Stimulated activated CD4-positive, alpha-beta T cell treated with anti-CD3 and anti-CD28 coated beads, TNF-alpha, amount 100 ng/mL, for 4 hours (primary cell): Measurements from ENCODE around the gene CDKN3.
"Not testable (repeated sequence)": the region's sequence is repeated elsewhere in the genome, so short reads cannot be mapped to it uniquely, and the experiment has no call there.

ENCODE experiments used
- DNase-seq, 3 experiments: peaks; one replicate each; pipeline ENCODE4 v3.0.0-alpha.2; 2020; ENCODE audit warnings: low read depth in 3 of 3

Gene CDKN3

GRCh38 chr14:54455363-54455762, 58.6 kb downstream of the CDKN3 start:
- DNase-seq = no peak

GRCh38 chr14:54456820-54457608, 60.2 kb downstream of the CDKN3 start:
- DNase-seq = not testable (repeated sequence)

GRCh38 chr14:54457609-54457996, 60.8 kb downstream of the CDKN3 start:
- DNase-seq = no peak

GRCh38 chr14:54458536-54458935, 61.7 kb downstream of the CDKN3 start:
- DNase-seq = not testable (repeated sequence)

GRCh38 chr14:54459106-54459505, 62.3 kb downstream of the CDKN3 start:
- DNase-seq = no peak

GRCh38 chr14:54462048-54462447, 65.2 kb downstream of the CDKN3 start:
- no peak for DNase-seq

GRCh38 chr14:54465654-54466053, 68.8 kb downstream of the CDKN3 start:
- DNase-seq = no peak

- no peak for DNase-seq
These were observed 70.5 kb downstream of the CDKN3 start for GRCh38 chr14:54467280-54467679.
